DND-41 (cell line): Measurements from ENCODE around the gene TRIM68.

Source experiments
- EZH2 ChIP-seq: IDR thresholded peaks from 3 replicates; pipeline ENCODE4 v1.6.1; 2012; ENCODE audit warnings: borderline replicate concordance, low read depth, mild to moderate bottlenecking, moderate library complexity, low read length, inconsistent platforms; ENCODE audit not compliant: severe bottlenecking
- TF ChIP-seq, protein P1 (sequence below): IDR thresholded peaks from 2 replicates; pipeline ENCODE4 v1.5.1; 2012; ENCODE audit warnings: borderline replicate concordance, low read length, moderate library complexity, mild to moderate bottlenecking; ENCODE audit not compliant: poor library complexity, severe bottlenecking; ENCODE audit errors: extremely low read depth

DNA sequence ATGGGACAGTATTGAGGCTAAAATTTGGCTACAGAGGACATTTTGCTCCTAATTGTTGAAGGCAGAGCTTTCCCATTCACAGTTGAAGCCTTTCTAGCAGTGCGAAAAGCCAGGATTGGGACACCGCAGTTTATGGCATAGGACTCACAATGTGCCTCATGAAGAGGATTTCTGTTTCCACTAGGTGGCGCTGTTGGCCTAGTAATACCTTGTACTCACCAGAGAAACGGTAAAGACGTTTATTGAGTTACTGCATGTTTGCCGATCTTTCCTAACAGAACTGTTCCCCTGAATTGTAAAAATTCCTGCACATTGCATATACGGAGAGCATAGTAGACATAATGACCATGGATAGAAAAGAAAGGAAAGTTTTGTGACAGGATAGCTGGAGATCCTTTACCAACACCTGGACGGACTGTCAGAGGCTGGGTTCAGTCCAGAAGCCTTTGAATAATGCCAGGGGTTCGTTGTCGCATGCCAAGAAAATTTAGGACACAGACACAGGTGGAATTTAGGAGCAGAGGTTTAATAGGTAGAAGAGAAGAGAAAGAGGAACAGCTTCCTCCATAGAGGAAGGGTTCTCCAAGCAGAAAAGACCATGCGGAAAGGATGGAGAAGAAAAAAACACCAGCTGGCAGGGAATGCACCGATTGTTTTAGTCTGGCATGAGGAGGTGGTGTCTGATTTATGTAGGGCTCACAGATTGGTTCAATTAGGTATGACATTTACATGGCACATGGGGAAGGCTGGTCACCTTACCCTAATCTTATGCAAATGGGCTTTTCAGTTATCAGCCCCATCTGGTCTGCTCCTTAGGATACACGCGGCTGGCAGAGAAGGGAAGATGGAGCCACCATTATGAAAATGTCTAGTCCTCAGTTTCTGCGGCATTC lies 18.4 kb upstream of the TRIM68 start:
- no peak for TF ChIP-seq EZH2
- TF ChIP-seq, protein P1, sequence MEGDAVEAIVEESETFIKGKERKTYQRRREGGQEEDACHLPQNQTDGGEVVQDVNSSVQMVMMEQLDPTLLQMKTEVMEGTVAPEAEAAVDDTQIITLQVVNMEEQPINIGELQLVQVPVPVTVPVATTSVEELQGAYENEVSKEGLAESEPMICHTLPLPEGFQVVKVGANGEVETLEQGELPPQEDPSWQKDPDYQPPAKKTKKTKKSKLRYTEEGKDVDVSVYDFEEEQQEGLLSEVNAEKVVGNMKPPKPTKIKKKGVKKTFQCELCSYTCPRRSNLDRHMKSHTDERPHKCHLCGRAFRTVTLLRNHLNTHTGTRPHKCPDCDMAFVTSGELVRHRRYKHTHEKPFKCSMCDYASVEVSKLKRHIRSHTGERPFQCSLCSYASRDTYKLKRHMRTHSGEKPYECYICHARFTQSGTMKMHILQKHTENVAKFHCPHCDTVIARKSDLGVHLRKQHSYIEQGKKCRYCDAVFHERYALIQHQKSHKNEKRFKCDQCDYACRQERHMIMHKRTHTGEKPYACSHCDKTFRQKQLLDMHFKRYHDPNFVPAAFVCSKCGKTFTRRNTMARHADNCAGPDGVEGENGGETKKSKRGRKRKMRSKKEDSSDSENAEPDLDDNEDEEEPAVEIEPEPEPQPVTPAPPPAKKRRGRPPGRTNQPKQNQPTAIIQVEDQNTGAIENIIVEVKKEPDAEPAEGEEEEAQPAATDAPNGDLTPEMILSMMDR, result peak; percentile 80
